LNCAP (cell line): Measurements from ENCODE around the gene ZNF337.

Experiments used
- TF ChIP-seq, protein P1 (sequence below): fragments of 450-650 bp; IDR thresholded peaks from 2 replicates; pipeline ENCODE4 v1.5.1; 2017; ENCODE audit warnings: mild to moderate bottlenecking

Gene ZNF337

DNA sequence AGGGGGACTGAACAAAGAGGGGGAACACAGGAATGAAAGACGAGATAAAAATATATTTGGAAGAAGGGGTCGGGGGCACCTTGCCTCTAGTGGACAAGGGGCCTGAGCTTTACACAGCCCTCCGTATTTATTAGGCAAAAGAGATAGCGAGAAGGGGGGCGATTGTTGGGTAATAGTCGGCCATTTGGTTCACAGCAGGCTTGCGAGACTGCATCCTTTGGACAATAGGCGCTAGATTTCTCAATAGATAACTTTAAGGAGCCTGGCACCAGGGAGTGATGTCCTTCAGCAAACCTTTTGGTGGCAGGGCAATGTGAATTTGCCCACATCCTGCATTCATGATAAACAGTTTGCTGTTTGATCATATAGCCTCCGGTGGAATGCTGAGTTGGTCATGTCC is 69.9 kb downstream of the ZNF337 start:
- TF ChIP-seq, protein P1, sequence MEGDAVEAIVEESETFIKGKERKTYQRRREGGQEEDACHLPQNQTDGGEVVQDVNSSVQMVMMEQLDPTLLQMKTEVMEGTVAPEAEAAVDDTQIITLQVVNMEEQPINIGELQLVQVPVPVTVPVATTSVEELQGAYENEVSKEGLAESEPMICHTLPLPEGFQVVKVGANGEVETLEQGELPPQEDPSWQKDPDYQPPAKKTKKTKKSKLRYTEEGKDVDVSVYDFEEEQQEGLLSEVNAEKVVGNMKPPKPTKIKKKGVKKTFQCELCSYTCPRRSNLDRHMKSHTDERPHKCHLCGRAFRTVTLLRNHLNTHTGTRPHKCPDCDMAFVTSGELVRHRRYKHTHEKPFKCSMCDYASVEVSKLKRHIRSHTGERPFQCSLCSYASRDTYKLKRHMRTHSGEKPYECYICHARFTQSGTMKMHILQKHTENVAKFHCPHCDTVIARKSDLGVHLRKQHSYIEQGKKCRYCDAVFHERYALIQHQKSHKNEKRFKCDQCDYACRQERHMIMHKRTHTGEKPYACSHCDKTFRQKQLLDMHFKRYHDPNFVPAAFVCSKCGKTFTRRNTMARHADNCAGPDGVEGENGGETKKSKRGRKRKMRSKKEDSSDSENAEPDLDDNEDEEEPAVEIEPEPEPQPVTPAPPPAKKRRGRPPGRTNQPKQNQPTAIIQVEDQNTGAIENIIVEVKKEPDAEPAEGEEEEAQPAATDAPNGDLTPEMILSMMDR: no peak

DNA sequence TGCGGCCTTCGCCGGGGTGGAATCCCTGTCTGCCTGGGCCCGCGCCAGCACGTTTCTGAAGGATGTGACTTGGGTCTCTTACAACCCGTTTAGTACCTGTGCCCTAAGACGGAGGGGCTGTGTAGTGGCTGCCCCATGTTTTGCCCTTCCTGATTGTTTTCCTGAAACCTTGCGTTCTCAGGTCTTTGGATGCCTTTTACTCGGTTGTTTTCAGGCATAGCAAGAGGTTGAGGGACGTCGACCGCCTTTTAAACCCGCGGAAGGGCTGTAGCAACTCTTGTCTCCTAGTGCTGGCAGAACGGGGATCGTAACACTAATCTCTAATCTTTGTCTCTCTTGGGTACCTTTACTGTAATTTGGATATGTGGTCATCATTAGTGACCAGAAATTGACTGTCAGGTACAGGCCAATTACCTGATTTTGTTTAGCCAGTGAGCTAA is 72.1 kb downstream of the ZNF337 start:
- TF ChIP-seq, protein P1: no peak
